ENCODE results near the gene LRR1.
"Not testable (repeated sequence)": the region's sequence is repeated elsewhere in the genome, so short reads cannot be mapped to it uniquely, and the experiment has no call there.

Gene LRR1, protein sequence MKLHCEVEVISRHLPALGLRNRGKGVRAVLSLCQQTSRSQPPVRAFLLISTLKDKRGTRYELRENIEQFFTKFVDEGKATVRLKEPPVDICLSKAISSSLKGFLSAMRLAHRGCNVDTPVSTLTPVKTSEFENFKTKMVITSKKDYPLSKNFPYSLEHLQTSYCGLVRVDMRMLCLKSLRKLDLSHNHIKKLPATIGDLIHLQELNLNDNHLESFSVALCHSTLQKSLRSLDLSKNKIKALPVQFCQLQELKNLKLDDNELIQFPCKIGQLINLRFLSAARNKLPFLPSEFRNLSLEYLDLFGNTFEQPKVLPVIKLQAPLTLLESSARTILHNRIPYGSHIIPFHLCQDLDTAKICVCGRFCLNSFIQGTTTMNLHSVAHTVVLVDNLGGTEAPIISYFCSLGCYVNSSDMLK

DNA sequence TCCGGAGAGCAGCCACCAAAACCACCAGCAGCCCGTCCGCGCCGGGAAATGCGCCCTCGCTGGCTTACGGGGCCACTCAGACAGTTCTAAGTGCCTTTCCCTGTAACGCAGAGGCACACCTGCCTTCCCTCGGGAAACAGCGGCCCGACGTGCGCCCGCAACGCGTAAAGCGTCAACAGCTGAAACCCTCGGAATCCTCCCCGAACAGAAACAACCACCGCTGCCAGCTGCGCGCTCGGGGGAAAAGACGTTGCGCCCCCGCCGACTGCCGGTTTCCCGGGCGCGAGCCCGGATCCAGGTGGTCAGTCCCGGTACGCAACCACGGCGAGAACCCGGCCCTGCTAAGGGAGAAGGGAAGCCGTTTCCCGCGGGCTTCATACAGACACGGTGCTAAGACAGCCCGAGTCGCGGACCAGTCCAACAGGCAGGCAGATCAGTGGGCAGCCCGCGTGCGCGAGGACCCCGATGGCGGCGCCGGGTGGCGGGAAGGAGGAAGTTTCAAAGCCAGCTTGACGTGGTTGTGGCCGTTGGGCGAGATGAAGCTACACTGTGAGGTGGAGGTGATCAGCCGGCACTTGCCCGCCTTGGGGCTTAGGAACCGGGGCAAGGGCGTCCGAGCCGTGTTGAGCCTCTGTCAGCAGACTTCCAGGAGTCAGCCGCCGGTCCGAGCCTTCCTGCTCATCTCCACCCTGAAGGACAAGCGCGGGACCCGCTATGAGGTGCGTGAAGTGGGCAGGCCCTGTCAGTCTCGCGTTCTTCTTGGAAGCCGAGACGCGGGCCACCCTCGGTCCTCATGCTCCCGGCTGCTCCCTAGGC lies at the start of gene LRR1:
LRR1 (plus strand) TSS at position 456 of the 816 bp plus-strand sequence; CDS start at position 537, 81 bp downstream.
- peak; percentile 91 for DNase-seq

DNA sequence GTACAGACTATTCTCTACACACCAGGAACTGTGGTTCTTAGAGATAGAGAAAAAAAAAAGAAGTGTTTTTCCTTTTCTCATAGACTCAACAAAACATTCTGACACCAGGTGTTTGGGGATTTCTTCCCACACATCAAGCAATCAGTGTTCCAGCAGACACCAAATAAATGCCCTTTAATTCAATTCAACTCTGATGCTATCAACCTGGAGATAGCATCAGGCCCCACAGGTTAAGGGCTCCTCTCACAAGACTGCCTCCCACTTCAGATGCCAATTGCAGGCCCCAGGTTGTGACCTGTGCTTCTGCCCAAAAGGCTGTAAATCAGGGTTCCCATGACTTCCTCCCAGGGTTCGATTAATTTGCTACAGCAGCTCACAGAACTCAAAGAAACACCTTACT lies 49.3 kb upstream of the LRR1 start:
- DNase-seq: no peak

DNA sequence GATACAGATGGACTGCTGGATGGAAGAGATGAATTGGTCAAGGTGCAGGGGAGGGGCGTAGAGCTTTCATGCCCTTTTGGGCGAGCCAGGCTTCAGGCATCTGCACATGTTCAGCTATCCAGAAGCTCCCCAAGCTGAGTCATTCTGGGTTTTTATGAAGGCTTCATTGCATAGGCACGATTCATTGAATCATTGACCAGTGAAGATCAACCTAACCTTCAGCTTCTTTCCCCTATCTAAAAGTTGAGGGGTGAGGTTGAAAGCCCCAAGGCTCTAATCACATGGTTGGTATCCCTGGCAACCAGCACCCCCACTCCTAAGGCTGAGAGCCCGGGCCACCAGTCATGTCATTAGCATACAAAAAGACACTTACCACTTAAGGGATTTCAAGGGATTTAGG lies 48.9 kb upstream of the LRR1 start:
- DNase-seq: no peak

DNA sequence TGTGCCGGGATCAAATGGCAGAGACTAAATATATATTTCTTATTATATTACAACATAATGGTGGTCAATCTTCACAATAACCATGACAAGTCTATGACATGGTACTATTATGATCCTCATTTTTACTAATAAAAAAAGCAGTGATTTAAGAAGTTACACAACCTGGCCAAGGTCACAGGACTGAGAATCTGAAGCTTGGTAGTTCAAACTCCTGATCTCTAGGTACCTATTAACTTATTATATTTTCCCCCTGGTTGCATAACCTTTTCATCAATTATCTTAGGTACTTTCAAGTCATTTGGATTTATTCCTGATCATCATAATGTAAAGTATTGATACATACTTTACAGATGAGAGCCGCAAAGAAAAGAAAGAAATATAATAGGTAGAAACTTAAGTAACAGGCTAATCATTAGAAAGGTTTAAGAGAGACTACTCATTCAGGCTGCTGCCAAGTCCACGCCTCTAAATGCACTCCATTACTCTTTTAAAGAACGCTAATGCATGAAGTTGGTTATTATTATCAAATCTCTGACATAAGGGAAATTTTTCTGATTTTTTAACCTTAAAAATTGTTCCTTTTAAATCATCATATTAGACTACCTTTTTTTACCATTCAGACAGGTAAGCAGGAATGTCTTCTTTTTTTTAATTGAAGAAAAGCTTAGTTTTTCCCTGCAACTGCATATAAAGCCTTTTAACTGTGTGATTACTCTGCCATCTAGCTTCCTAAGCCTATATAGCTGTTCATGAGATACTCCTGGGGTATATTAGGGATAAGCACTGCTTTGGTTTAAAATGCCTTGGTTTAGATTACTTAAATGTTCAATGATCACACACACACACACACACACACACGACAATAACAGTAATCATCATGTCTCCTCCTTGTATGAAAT lies 48.2 kb upstream of the LRR1 start:
- peak; percentile 10 for DNase-seq

DNA sequence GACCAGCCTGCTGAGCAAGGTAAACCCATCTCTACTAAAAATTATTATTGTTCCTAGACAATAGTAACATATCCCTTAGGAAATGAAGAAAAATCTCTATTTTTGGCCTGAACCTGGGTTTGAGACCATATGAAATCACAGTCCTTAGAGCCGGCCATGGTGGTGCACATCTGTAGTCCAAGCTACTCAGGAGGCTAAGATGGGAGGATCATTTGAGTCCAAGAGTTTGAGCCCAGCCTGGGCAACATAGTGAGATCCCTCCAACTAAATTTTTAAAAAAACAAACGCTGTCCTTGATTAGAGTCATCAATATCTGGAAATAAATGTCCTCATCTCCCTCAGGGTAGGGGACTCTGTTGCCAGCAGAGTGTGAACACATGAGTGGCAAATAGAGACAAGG lies 47.2 kb upstream of the LRR1 start:
- no peak for DNase-seq

DNA sequence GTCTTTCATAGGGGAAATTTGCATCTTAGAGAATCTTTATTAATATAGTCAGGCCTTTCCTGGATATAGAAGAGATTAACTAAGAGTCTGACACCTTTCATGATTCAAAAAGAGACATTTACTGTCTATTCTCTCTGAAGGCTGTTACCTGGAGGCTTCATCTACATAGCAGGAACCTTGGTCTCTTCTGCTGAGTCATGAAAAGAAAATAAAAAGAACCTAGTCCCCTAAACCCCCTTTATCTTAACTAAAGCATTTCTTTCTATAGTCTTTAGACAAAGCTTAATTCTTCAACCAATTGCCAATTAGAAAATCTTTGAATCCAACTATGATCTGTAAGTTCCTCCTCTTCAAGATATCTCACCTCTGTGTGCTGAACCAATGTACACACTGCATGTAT lies 45.6 kb upstream of the LRR1 start:
- DNase-seq: no peak

DNA sequence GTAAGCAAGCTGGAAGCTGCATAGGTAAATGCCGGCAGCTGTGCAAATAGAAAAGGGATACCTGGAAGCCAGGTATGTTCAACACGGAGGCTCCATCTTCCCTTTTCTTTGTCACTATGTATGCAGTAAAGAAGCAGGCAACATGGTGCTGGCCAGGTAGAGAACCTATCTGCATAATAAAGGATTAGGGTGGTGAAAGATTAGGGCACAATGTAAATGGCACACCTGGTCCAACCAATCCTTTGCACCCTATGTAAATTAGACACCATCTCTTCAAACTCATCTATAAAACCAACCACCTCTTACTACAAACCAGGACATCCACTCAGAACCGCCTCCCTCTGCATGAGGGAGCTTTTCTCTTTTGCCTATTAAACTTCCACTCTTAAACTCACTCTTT lies 44.8 kb upstream of the LRR1 start:
- DNase-seq: peak; percentile 39

DNA sequence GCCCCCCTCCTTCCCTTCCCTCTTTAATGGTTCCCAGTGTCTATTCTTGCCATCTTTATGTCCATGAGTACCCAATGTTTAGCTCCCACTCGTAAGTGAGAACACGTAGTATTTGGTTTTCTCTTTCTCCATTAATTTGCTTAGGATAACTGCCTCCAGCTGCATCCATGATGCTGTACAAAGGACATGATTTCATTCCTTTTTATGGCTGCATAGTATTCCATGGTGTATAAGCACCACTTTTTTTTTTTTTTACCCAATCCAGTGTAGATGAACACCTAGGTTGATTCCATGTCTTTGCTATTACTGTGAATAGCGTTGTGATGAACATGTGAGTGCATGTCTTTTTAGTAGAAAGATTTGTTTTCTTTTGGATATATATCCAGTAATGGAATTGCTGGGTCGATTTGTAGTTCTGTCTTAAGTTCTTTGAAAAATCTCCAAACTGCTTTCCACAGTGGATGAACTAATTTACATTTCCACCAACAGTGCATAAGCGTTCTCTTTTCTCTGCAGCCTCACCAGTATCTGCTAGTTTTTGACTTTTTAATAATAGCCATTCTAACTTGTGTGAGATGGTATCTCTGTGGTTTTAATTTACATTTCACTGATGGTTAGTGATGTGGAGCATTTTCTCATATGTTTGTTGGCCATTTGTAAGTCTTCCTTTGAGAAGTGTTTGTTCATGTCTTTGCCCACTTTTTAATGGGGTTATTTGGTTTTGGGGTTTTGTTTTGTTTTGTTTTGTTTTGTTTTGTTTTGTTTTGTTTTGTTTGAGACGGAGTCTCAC lies 38.6 kb upstream of the LRR1 start:
- DNase-seq: no peak

DNA sequence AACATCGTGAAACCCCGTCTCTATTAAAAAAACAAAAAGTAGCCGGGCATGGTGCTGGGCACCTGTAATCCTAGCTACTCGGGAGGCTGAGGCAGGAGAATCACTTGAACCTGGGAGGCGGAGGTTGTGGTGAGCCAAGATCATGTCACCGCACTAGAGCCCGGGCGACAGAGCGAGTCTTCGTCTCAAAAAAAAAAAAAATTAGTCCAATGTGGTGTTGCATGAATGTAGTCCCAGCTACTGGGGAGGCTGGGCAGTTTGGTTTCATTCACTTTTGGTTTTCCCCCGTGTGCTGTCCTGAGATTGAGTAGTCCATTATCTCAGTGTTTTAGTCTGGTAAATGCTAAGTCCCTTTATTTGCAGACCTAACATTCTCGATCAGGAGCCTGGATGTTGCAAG lies 32.0 kb upstream of the LRR1 start:
- DNase-seq: no peak

DNA sequence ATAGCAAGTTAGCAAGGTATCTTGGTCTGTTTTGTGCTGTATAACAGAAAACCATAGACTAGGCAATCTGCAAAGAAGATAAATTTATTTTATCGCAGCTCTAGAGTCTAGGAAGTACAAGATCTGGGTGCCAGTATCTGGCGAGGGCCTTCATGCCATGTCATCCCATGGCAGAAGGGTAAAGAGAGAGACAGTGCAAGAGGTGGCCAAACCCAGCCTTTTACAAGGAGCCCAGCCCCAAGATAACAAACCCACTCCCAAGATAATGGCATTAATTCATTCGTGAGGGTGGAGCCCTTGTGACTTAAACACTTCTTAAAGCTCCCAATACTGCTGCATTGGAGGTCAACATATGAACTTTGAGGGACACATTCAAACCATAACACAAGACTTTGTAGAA lies 29.5 kb upstream of the LRR1 start:
- DNase-seq: no peak

DNA sequence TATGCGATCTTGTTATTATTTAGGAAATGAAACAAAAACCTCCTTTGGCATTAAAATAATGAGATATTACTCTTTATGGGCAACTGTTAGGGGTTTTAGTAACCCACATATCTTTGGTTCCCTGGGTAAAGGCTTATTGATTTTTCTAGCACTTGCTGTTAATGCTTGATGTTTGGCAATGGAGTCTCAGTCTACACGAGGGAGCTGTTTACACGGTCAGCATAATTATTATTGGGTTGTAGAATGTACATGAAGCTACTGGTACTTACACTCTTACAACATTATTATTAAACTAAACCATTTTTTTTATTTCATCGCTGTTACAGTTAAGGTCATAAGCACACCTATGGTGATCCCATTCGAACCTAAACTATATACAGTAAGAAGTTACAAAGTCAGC lies 24.7 kb upstream of the LRR1 start:
- DNase-seq: no peak

DNA sequence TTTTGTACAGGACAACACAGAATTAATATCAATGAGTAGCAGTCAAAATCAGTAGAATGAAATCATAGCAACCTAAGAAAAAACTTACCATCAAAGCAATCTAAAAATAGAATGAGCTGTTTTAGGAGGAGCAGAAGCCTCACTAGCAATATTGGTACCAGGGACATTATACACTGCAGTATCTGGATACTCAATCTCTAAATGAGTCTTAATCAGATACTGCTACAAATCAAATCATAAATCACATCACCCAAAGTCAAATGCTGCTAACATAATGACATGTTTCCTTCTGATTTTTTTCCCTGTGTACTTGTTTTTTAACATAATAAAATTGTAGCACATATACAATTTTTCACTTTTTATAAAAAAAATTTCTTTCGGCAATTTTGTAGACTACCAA lies 20.6 kb upstream of the LRR1 start:
- DNase-seq: no peak

DNA sequence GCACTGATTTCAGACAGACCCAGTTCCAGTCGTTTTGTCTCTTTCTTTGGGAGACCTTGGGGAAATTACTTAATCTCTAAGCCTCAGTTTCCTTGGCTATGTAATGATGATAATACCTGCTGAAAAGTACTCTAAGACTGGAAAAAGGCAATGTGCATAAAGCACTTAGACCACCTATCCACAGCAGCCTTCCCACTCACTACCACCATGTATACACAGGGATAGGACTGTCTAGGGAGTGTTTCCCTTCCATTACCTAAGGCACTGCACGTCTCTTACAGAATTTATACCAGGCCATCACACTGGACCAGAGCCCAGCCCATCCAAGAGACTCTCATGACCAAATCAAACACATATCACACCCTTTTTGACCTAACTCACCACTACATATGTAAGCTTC lies 18.9 kb upstream of the LRR1 start:
- DNase-seq: no peak

DNA sequence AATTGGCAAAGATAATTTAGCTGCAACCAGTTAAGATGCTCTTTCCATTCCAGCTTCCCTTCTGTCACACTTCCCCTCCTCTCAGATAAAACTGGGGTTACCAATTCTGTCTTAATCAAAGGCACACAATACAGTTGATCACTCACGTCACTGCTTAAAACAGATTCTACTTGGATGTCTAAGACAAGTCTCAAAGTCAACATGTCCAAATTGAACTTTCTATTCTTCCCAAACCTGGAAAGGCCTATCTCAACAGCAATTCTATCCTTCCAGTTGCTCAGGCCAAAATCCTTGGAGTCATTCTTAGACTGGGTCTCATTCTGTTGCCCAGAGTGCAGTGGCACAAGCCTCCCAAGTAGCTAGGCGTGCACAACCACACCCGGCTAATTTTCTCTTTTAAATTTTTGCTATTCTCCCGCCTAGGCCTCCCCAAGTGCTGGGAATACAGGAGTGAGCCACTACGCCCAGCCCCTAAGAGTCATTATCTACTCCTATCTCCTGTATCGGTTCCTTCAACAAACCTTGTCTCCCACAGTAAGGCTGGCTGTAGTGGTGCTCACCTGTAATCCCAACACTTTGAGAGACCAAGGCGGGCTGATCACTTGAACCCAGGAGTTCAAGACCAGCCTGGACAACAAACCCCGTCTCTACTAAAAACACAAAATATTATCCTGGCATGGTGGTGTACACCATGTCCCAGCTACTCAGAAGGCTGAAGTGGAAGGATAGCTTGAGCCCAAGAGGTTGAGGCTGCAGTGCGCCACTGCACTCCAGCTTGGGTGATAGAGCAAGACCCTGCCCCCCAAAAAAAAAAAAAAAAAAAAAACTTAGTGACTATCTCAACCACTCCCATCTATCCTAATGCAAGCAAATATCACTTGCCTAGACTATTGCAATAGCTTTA lies 17.3 kb upstream of the LRR1 start:
- DNase-seq: no peak

DNA sequence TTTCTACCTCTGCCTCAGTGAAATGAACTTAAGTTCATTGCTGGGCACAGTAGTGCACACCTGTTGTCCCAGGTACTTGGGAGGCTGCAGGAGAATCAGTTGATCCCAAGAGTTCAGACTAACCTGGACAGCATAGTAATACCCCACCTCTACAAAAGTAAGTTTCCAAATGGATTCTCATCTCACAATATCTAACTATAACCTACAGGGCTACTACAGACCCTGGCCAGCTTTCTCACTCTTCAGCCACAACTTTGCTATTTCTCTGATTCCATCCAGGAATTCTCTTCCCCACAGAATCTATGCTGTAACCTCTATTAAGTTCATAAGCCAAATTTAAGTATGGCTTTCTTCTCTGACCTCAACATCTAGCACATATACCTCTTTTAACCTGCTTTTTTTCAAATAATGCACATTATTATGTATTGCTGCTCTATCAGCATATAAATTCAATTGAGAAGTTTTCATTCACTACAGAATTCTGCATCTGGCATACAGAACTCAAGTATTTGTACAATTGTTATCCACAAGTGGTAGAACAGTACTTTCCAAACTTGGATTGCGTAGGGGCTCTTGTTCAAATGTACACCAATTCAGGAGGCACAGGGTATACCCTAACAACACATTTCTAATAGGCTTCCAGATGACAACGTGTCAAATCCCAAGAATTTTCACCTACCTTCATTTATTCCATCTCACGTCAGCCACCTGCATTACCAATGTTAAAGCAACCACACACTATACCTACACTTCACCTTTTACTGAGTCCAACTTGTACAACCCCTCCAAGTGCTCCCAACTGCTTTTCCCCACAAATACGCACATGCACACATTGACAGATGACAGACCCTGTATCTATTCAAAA lies 16.4 kb upstream of the LRR1 start:
- no peak for DNase-seq

DNA sequence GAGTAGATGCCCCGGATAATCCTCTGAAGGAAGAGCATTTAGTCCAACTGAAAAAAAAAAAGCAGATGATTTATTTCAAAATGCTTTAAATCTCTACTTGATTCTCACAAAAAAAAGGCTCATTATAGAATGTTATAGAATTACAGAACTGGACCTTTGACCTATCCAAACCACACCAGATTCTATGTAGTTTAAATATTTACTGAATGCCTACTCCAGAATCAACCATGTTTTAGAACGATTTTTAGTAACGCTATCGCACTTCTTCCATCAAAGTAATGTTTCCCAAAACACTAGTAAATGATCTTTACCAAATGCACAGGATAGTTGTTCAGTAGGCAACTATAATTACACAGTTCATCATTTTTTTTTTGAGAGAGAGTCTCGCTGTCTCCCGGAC lies 15.1 kb upstream of the LRR1 start:
- no peak for DNase-seq

DNA sequence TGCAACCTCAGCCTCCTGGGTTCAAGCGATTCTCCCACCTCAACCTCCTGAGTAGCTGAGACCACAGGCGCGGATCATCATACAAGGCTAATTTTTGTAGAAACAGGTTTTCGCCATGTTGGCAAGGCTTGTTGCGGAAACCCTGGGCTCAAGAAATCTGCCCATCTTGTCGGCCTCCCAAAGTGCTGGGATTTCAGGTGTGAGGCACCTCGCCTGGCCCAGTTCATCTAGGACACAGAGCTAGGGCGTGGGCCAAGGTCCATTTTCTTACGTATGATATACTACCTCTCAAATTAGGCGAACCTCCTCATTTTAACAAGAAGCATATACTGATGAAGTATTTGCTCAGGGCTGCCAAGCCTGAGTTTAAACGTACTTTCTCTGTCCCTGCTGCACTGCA lies 14.7 kb upstream of the LRR1 start:
- DNase-seq: no peak

DNA sequence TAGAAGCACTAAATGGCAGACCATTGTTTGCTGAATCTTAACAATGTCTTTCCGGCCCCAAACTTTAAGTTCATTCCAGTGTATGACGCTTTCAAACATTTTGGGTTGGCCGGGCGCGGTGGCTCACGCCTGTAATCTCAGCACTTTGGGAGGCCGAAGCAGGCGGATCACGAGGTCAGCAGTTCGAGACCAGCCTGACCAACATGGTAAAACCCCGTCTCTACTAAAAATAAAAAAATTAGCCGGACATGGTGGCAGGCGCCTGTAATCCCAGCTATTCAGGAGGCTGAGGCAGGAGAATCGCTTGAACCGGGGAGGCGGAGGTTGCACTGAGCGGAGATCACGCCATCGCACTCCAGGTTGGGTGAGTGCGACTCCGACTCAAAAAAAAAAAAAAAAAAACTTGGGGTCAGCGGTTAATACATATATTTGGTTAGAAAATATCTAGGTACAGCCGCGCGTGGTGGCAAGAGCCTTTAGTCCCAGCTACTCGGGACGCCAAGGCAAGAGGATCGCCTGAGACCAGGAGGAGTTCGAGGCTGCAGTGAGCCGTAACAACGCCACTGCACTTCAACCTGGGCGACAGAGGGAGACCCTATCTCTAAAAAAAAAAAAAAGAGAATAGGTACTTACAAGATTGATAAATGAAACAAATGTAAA lies 13.6 kb upstream of the LRR1 start:
- DNase-seq: not testable (repeated sequence)

DNA sequence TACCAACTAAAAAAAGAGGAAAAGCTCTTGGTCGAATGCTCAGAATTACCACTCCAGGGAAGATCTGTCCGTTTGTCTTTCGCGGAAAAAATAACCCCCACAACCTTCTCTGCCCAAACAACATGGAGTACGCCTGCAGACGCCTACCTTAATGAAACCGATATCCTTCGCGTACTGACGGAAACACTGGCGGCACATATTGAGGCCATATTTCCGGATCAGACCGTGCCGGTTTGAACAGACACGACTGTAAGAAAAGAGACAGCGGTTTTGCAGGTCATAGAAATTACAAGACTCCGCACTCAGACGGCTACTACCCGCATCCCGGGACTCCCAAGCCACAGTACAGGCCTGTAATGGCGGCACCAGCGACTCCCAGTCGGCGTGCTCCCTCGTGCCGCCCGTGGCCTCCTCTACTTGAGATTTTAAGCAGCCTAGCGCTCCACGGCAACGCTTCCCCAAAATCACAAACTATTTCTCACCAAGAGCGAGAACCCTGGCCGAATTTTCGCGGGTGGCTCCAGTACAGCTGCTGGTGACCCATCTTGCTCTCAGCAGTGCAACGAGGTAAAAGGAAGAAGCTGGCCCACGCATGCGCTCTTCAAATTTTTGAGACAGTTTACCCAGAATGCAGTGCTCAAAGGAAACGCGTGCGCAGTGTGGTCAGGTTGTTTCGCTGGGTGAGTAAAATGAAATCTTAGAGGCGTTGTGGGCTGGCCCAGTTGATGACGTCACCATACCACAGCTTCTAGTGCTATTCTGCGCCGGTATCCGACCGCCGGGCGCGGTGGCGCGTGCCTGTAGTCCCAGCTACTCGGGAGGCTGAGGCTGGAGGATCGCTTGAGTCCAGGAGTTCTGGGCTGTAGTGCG lies 12.7 kb upstream of the LRR1 start, which contains the start of gene RPS29:
RPS29 (minus strand) TSS at position 578 of the 870 bp plus-strand sequence; CDS start at position 544, 34 bp downstream.
- peak; percentile 99 for DNase-seq

Measured in NCI-H1105 treated with DMSO at 0.1 percent for 48 hours (cell line).